HG02678 (cell line): Measurements from ENCODE around the gene GRIN2A.

Source experiments
- ATAC-seq: cut with Tn5 transposase; IDR thresholded peaks from one replicate; pipeline ENCODE4 v1.9.1; 2021; ENCODE audit warnings: mild to moderate bottlenecking, moderate library complexity; ENCODE audit not compliant: unreplicated experiment

Gene GRIN2A

GRCh38 chr16:10039220-10040096 lies 142.8 kb downstream of the GRIN2A start:
- ATAC-seq, result no peak

GRCh38 chr16:10037751-10038150 lies 144.5 kb downstream of the GRIN2A start:
- ATAC-seq, result no peak

- ATAC-seq, result no peak
These were observed 145.3 kb downstream of the GRIN2A start for GRCh38 chr16:10036956-10037355.

- ATAC-seq, result no peak
These were observed 148.7 kb downstream of the GRIN2A start for GRCh38 chr16:10033556-10033955.

- no peak for ATAC-seq
These were observed 150.3 kb downstream of the GRIN2A start for GRCh38 chr16:10031955-10032354.

- no peak for ATAC-seq
These were observed 150.8 kb downstream of the GRIN2A start for GRCh38 chr16:10031473-10031872.

GRCh38 chr16:10028644-10029043 lies 153.6 kb downstream of the GRIN2A start:
- no peak for ATAC-seq

- ATAC-seq, result no peak
These were observed 154.7 kb downstream of the GRIN2A start for GRCh38 chr16:10027553-10027952.

- ATAC-seq, result no peak
These were observed 155.6 kb downstream of the GRIN2A start for GRCh38 chr16:10026593-10026992.

GRCh38 chr16:10022098-10022497 lies 160.1 kb downstream of the GRIN2A start:
- ATAC-seq, result no peak

- no peak for ATAC-seq
These were observed 161.4 kb downstream of the GRIN2A start for GRCh38 chr16:10020866-10021265.

GRCh38 chr16:10016752-10017151 lies 165.5 kb downstream of the GRIN2A start:
- ATAC-seq, result no peak

- ATAC-seq, result no peak
These were observed 166.8 kb downstream of the GRIN2A start for GRCh38 chr16:10015397-10015796.

- ATAC-seq, result no peak
These were observed 168.5 kb downstream of the GRIN2A start for GRCh38 chr16:10013774-10014173.

- no peak for ATAC-seq
These were observed 168.9 kb downstream of the GRIN2A start for GRCh38 chr16:10013364-10013763.

GRCh38 chr16:10009684-10010083 lies 172.5 kb downstream of the GRIN2A start:
- ATAC-seq, result no peak

- ATAC-seq, result no peak
These were observed 178.7 kb downstream of the GRIN2A start for GRCh38 chr16:10003486-10003885.

- no peak for ATAC-seq
These were observed 180.9 kb downstream of the GRIN2A start for GRCh38 chr16:10001258-10001775.

- no peak for ATAC-seq
These were observed 186.0 kb downstream of the GRIN2A start for GRCh38 chr16:9996221-9996620.

GRCh38 chr16:9992441-9992840 lies 189.8 kb downstream of the GRIN2A start:
- no peak for ATAC-seq

GRCh38 chr16:9980981-9981380 lies 201.2 kb downstream of the GRIN2A start:
- no peak for ATAC-seq

GRCh38 chr16:9978160-9978725 lies 204.0 kb downstream of the GRIN2A start:
- no peak for ATAC-seq
